ENCODE results near the gene SGTA.

SGTA gene

GRCh38 chr19:2809387-2810140 lies 26.5 kb upstream of the SGTA start:
- DNase-seq, result no peak

- no peak for DNase-seq
Measured at GRCh38 chr19:2808129-2808941, 25.3 kb upstream of the SGTA start.

GRCh38 chr19:2807379-2808128 lies 24.5 kb upstream of the SGTA start:
- DNase-seq, result no peak

- DNase-seq, result no peak
Measured at GRCh38 chr19:2806736-2807378, 23.8 kb upstream of the SGTA start.

- DNase-seq, result no peak
Measured at GRCh38 chr19:2805991-2806649, 23.0 kb upstream of the SGTA start.

- no peak for DNase-seq
Measured at GRCh38 chr19:2805261-2805900, 22.3 kb upstream of the SGTA start.

GRCh38 chr19:2804156-2805004 lies 21.3 kb upstream of the SGTA start:
- no peak for DNase-seq

- no peak for DNase-seq
Measured at GRCh38 chr19:2803486-2804155, 20.5 kb upstream of the SGTA start.

GRCh38 chr19:2802826-2803225 lies 19.8 kb upstream of the SGTA start:
- no peak for DNase-seq

- DNase-seq, result no peak
Measured at GRCh38 chr19:2800506-2800905, 17.4 kb upstream of the SGTA start.

GRCh38 chr19:2799273-2800020 lies 16.4 kb upstream of the SGTA start:
- no peak for DNase-seq

- no peak for DNase-seq
Measured at GRCh38 chr19:2798733-2799132, 15.7 kb upstream of the SGTA start.

- no peak for DNase-seq
Measured at GRCh38 chr19:2798158-2798685, 15.1 kb upstream of the SGTA start.

- no peak for DNase-seq
Measured at GRCh38 chr19:2797280-2797679, 14.2 kb upstream of the SGTA start.

GRCh38 chr19:2796659-2797266 lies 13.7 kb upstream of the SGTA start:
- no peak for DNase-seq

GRCh38 chr19:2795827-2796658 lies 13.0 kb upstream of the SGTA start:
- no peak for DNase-seq

GRCh38 chr19:2793577-2793976 lies 10.5 kb upstream of the SGTA start:
- DNase-seq, result no peak

- no peak for DNase-seq
Measured at GRCh38 chr19:2793126-2793525, 10.1 kb upstream of the SGTA start.
